Suprapubic skin (tissue), 4 donors: ENCODE measurements around the gene ESRRG. TPM values are rescaled to one million over a fixed set of nuclear protein-coding genes. Genes with fewer than 3 reads are reported as not detected.

ENCODE experiments used
- DNase-seq, 2 donors: peaks; one replicate each; pipeline ENCODE4 v3.0.0-alpha.2; 2019; ENCODE audit warnings: low spot score in 2 of 2
- H3K27ac ChIP-seq: fragments of 200-600 bp; sonication (generic); one replicate; pipeline ENCODE4 v1.5.1; 2019
- H3K27me3 ChIP-seq: fragments of 200-600 bp; sonication (generic); one replicate; pipeline ENCODE4 v1.5.1; 2019
- H3K36me3 ChIP-seq: fragments of 200-600 bp; sonication (generic); one replicate; pipeline ENCODE4 v1.5.1; 2019
- H3K4me1 ChIP-seq: fragments of 200-600 bp; sonication (generic); one replicate; pipeline ENCODE4 v1.5.1; 2019
- H3K4me3 ChIP-seq: fragments of 200-600 bp; sonication (generic); one replicate; pipeline ENCODE4 v1.5.1; 2019; ENCODE audit warnings: mild to moderate bottlenecking
- H3K9me3 ChIP-seq: fragments of 200-600 bp; sonication (generic); one replicate; pipeline ENCODE4 v1.5.1; 2019
- CTCF ChIP-seq, 2 donors: fragments of 200-600 bp in 1 of 2; fragments of 450-650 bp in 1 of 2; sonication (generic) in 1 of 2; IDR thresholded peaks; one replicate each; pipeline ENCODE4 v1.5.1; 2016 to 2019; ENCODE audit warnings: antibody characterized with exemption in 2 of 2, mild to moderate bottlenecking in 1 of 2, moderate library complexity in 1 of 2
- EP300 ChIP-seq: sonication (generic); formaldehyde crosslinking; IDR thresholded peaks from one replicate; pipeline ENCODE4 v1.6.1; 2017; ENCODE audit warnings: antibody characterized with exemption
- POLR2A ChIP-seq, 2 donors: fragments of 450-650 bp; IDR thresholded peaks; one replicate each; pipeline ENCODE4 v1.6.1; 2017; ENCODE audit warnings: antibody characterized with exemption in 2 of 2, mild to moderate bottlenecking in 2 of 2, moderate library complexity in 2 of 2
- POLR2AphosphoS5 ChIP-seq, 3 donors: sonication (generic); formaldehyde crosslinking; IDR thresholded peaks; one replicate each; pipeline ENCODE4 v1.6.1; 2017; ENCODE audit warnings: antibody characterized with exemption in 3 of 3
- WGBS: methylation state at CpG from one replicate; pipeline ENCODE4 v1.1.5; 2018; 5-methylcytosine and 5-hydroxymethylcytosine counted together
- total RNA-seq, 4 donors: library from RNA; depleted of rRNA; stranded (reverse); fragments of >200 nt; gene quantifications; one replicate each; pipeline ENCODE4 v1.1.0, GENCODE V29; 2016

The ESRRG gene
- total RNA-seq, 4 donors from 2014 or later: 2.8 to 10.1 (median 4.6) TPM

GRCh38 chr1:216604771-216605170, 118.5 kb downstream of the ESRRG start:
- Histone ChIP-seq H3K27ac (no peak overlapping the region), H3K36me3 (no peaks in the 10 kb centered on the region), H3K4me3 (no peak overlapping the region), H3K9me3 (no peaks in the 10 kb centered on the region), H3K4me1 (peaks cover 10% of the 10 kb centered on the region), H3K27me3 (no peaks in the 10 kb centered on the region)
- 74% methylated on average over 1 of the region's 1 CpG for WGBS
- TF ChIP-seq CTCF (IDR thresholded peaks at IDR 0.05) (no peak), EP300 (no peak), POLR2AphosphoS5 (IDR thresholded peaks at IDR 0.05) (no peak), POLR2A (IDR thresholded peaks at IDR 0.05) (no peak)
- DNase-seq: no peak

- H3K36me3 ChIP-seq: no peaks in the 10 kb centered on the region
- under 1% methylated on average over 45 of the region's 58 CpGs for WGBS
- peak; percentile 75 to 85 for DNase-seq
These were observed 122.3 kb downstream of the ESRRG start for GRCh38 chr1:216600730-216601609.

GRCh38 chr1:216599851-216600250, 123.4 kb downstream of the ESRRG start:
- no peaks in the 10 kb centered on the region for H3K27me3 ChIP-seq
- no peak for DNase-seq
- no peak overlapping the region for H3K4me3 ChIP-seq
- no peak overlapping the region for H3K27ac ChIP-seq
- H3K36me3 ChIP-seq: no peaks in the 10 kb centered on the region
- H3K9me3 ChIP-seq: no peaks in the 10 kb centered on the region
- no peak for TF ChIP-seq CTCF (IDR thresholded peaks at IDR 0.05)
- TF ChIP-seq EP300: no peak
- TF ChIP-seq POLR2A (IDR thresholded peaks at IDR 0.05): no peak
- no peak for TF ChIP-seq POLR2AphosphoS5 (IDR thresholded peaks at IDR 0.05)
- H3K4me1 ChIP-seq: peaks cover 10% of the 10 kb centered on the region
- 91% methylated on average over 6 of the region's 6 CpGs for WGBS

More at GRCh38 chr1:216600730-216601609, 122.3 kb downstream of the ESRRG start:
- TF ChIP-seq EP300: no peak
- peak in 1 of 2 donors; percentile 64 for TF ChIP-seq CTCF (IDR thresholded peaks at IDR 0.05)
- no peak for TF ChIP-seq POLR2AphosphoS5 (IDR thresholded peaks at IDR 0.05)
- no peak for TF ChIP-seq POLR2A (IDR thresholded peaks at IDR 0.05)
- Histone ChIP-seq H3K27ac (peak overlapping the region; percentile 95), H3K9me3 (no peaks in the 10 kb centered on the region), H3K27me3 (no peaks in the 10 kb centered on the region), H3K4me1 (peaks cover 10% of the 10 kb centered on the region), H3K4me3 (peak overlapping the region; percentile 77)

GRCh38 chr1:216598448-216598847, 124.8 kb downstream of the ESRRG start:
- H3K27me3 ChIP-seq: no peaks in the 10 kb centered on the region
- H3K27ac ChIP-seq: no peak overlapping the region
- DNase-seq: no peak
- H3K36me3 ChIP-seq: no peaks in the 10 kb centered on the region
- no peaks in the 10 kb centered on the region for H3K9me3 ChIP-seq
- no peak overlapping the region for H3K4me3 ChIP-seq
- H3K4me1 ChIP-seq: peaks cover 10% of the 10 kb centered on the region
- TF ChIP-seq POLR2AphosphoS5 (IDR thresholded peaks at IDR 0.05) (no peak), EP300 (no peak), CTCF (IDR thresholded peaks at IDR 0.05) (no peak), POLR2A (IDR thresholded peaks at IDR 0.05) (no peak)

DNA sequence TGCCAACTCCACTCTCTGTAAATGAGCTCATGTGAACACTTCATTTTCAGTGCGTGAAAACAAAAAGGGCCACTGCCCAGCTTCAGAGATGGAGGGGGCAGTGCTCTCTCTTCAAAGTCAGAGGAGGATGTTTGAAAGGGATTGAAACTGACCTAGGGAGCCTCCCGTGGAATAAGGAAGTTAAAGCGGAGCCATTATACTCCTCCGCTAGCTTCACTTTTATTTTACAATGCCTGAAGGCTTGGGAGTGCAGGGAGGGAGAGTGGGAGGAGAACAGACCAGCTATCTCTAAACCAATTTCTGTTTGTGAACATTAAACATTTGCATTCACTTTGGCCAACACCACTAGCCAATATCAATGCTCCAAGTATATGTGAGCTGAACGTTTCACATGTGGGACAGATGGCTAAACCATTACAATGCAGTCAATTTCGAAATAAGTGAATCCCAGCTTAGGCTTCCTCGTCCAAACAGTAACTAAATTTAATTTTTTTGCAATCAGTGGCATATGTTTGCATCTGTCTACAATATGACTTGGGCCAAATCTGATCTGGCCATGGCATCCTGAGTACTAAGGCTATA, 126.9 kb downstream of the ESRRG start:
- Histone ChIP-seq H3K4me1 (peaks cover 5% of the 10 kb centered on the region), H3K36me3 (no peaks in the 10 kb centered on the region), H3K27ac (no peak overlapping the region), H3K27me3 (no peaks in the 10 kb centered on the region), H3K4me3 (no peak overlapping the region), H3K9me3 (no peaks in the 10 kb centered on the region)
- DNase-seq: no peak
- WGBS: 52% methylated on average over 7 of the region's 7 CpGs
- no peak for TF ChIP-seq POLR2AphosphoS5 (IDR thresholded peaks at IDR 0.05)
- TF ChIP-seq POLR2A (IDR thresholded peaks at IDR 0.05): no peak
